ENCODE measurements around the gene E2F4.

- TF ChIP-seq CTCF (IDR thresholded peaks at IDR 0.05) = no peak
- no peak for TF ChIP-seq POLR2AphosphoS5 (IDR thresholded peaks at IDR 0.05; ENCODE audit: low read depth, low read length)
- TF ChIP-seq REST (IDR thresholded peaks at IDR 0.05; ENCODE audit: insufficient read depth in 1 of 2, low read depth in 2 of 2, low read length in 1 of 2) = no peak
- TF ChIP-seq SIN3A (IDR thresholded peaks at IDR 0.05; ENCODE audit: borderline replicate concordance, insufficient read depth, low read depth, low read length) = no peak
Observed at GRCh38 chr16:67238806-67239470, 47.0 kb downstream of the E2F4 start.

All from Panc1 (cell line).